HT-29 (cell line): ENCODE data around the gene STX16. TPM values are rescaled to one million over a fixed set of nuclear protein-coding genes. Genes with fewer than 3 reads are reported as not detected.

ENCODE experiments used
- DNase-seq: peaks from one replicate; pipeline ENCODE4 v3.0.0-alpha.2; 2015; ENCODE audit warnings: low spot score
- total RNA-seq: library from RNA; depleted of rRNA; stranded (reverse); fragments of >200 nt; shearing (Covaris generic); gene quantifications from 2 replicates; pipeline ENCODE4 v1.2.3, GENCODE V29; 2014

Gene STX16
- total RNA-seq, 1 experiment from 2014 or later: 29.5 TPM

GRCh38 chr20:58697201-58697866, 46.3 kb downstream of the STX16 start:
- DNase-seq: no peak

DNA sequence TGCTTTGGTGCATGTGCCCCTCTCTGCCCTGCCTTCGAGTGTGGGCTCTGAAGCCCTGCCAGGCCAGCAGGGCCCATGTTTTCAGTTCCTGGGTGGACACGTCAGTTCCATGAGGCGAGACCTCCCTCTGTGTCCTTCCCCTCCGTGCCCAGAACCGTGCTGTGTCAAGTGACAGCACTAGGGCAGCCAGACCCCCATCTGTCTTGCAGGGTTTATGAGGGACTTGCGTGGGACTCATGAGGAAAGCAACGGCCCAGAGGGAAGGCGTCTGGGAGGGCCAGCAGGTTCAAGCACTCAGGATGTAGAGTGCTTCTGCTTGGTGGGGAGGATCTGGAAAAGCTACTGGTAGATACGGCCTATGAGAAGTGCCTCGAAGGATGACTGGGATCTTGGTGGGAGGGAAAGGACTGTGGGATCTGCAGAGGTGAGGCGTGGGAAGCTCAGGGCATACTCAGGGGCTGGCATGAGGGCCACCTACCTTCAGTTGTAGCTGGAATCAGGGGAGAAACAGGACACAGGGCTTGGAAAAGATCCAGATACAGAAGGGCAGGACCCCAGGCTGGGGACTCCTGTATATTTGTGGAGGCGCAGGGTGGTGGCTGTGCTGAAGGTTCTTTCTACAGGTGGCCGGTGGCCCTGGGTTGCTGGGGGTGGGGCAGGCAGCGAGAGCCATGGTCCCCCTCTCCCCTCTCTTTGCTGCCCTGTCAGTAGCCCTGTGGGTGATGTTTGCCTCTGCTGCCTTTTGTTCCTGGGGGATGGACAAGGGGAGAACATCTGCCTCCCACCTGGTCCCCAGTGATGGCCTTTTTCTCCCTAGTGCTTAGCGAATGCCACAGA, 47.0 kb downstream of the STX16 start:
- no peak for DNase-seq

- DNase-seq: no peak
Observed at GRCh38 chr20:58698741-58699622, 47.9 kb downstream of the STX16 start.

DNA sequence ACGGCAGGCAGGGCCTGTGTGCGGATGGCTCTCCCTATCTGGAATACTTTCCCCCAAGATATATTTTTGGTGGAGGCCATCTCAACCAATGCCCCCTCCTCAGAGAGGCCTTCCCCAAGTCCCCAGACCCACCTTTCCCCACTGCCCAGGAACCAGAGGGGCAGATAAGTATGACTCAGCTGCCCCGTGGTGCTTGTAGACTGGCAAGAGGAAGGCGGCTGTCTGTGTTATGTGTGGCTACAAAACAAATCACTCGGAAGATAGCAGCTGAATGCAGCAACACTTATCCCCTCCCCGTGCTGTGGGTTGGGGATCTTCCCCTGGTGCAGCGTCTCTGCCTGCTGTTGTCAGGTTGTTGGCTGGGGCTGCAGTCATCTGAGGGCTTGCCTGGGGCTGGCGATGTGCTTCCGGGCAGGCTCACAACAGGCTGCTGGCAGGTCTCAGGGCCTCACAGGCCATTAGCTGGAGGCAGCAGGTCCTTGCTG, 48.6 kb downstream of the STX16 start:
- no peak for DNase-seq

GRCh38 chr20:58700121-58700821, 49.2 kb downstream of the STX16 start:
- DNase-seq: peak; percentile 27

DNA sequence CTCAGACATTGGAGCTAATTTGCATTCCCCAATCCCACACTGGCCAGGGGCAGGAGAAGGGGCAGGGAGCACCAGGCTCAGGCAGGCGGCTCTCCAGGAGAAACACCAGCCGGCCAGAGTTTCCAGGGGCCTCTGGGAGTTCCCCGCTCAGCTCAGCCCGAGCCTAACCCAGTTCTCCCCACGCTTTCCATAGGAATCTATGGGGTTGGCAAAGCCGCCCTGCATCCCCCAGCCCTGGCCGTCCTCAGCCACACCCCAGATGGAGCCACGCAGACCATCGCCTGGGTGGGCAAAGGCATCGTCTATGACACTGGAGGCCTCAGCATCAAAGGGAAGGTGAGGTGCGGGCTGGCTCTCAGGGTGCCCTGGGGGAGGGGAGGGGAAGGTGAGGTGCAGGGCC, 49.7 kb downstream of the STX16 start:
- no peak for DNase-seq

GRCh38 chr20:58701431-58702160, 50.5 kb downstream of the STX16 start:
- no peak for DNase-seq

- DNase-seq: no peak
Observed at GRCh38 chr20:58702161-58702510, 51.1 kb downstream of the STX16 start.

DNA sequence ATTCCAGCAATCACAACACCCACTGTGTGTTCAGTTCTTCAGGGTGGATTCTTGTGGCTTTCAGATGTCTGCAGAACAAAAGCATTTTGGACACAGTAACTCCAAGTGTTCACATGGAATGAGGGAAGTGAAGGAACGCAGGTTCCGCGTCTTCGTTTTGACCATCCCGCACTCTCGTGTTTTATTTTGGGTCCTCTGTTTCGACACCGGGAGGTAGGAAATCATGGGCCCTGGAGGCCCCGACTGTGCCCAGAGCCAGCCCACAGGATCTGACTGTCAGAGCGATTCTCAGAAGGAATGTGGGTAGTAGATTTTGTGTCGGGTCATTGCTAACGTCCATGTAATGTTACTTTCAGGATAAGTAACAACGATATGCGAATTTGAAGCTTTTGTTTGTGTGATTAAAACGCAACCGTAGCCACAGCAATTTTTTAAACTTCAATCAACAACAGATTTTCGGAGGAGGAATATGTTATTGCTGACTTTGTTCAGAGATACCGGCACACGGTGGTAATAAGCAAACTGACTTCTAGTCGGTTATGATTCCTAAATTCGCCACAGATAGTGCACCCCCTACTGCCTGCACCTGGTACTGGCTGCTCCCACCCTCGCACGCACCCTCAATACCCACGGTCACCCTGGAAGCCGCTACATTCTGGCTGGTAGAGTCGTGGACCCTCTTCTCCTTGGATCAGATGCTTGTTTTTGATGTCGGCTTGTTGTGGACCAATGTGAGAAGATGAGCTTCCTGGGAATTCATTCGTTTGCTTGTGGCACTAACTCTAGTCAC, 52.0 kb downstream of the STX16 start:
- DNase-seq: no peak

DNA sequence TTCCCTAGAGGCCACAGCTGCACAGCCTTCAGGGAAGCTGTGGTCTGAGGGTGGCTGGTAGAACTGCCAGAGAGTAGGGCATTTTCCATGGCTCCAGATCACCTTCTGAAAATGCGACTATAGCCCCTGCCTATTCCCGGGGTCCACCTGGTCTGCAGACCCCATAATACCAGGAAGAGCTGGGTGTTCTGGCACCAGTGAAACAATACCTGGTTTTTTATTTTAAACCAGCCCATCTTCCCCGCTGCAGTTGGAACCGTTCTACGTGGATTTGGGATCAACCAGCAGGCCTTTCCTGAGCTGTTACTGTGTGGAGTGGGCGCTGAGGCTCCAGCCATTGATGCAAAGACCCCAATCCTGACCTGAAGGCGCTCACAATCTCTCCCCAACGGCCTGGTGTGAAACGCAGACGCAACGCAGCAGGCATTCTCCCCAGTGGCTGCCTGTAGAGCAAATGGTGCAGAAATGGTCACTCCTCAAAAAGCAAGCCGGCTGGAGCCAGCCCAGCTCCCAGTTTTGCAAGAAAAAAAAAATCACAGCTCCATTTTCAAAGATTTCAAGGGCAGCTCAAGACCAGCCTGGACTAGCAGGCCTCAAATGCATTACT, 52.8 kb downstream of the STX16 start:
- no peak for DNase-seq

DNA sequence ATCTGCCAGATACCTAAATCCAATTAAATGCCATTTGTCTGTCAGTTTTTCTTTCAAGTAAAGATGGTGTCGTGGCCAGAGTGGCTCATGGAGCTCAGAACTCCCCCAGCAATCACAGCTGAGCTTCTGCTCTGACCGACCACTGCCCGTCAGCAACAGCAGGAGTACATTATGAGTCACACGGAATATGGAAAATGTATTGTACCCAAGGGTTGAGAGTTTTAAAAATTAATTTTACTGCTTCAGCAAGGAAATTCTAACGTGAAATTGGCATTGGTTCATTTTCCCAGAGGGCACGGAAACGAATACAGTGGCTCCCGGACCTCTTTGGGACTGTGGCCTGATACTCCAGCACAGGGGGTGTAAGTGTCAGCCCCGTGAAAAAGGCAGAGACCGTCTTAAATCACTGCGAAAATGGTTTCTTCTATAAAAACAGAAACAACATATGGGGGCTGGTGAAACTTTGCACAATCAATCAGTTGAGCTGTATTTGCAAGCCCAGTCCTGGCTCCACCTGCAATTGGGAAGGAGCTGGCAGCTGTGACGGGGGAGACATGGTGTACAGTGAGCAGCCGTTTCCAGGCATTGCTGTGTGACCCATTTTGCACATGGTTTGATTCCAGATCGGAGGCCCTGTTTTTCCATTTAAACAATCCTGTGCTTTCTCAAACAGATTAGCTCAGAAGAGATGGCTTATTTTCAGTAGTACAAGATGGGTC, 54.3 kb downstream of the STX16 start:
- no peak for DNase-seq

- DNase-seq: no peak
Observed at GRCh38 chr20:58706150-58706892, 55.2 kb downstream of the STX16 start.

DNA sequence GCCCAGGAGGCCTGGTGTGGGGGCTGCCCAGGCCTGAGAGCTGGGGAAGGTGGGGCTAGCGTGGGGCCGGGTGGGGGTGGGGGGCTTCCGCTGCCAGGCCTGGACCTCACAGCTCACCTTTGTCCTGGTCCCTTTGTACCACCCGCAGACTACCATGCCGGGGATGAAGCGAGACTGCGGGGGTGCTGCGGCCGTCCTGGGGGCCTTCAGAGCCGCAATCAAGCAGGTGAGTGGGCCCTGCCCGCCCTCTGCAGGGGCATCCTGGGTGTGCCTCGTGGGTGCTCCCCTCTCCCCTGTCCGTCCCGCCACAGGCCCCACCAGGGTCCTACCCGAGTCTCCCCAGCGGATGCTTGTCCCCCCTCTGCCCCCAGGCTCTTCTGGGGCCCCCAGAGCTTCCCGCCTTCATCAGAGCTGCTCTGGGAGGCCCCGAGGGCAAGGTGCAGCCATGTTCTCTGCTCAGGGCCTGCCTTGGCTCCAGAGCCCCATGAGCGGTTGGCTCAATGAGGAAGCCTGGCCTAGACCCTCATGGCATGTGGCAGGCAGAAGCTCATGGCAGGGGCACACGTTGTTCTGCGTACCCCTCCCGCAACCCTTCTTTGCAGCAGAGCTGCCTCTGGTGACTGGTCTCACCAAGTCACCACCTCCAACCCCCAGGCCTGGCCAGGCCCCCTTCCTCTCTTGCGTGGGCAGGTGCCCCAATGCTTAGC, 56.0 kb downstream of the STX16 start:
- no peak for DNase-seq

DNA sequence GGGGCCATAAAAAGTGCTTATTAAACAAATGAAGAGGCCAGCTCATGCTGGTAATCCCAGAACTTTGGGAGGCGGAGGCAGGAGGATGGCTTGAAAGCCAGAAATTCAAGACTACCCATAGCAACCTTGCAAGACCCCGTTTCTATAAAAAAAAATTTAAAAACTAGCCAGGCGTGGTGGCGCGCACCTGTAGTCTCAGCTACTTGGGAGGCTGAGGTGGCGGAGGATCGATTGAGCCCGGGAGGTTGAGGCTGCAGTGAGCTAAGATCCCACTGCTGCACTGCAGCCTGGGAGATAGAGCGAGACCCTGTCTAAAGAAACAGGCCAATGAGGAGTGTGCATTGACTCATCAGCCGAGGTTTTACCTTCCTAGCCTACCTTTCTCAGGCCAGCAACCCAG, 56.7 kb downstream of the STX16 start:
- DNase-seq: no peak

GRCh38 chr20:58708246-58708931, 57.3 kb downstream of the STX16 start:
- no peak for DNase-seq

GRCh38 chr20:58709013-58709702, 58.1 kb downstream of the STX16 start:
- DNase-seq: no peak
